ENCODE measurements around the gene ROCK2. TPM values are rescaled to one million over a fixed set of nuclear protein-coding genes. Genes with fewer than 3 reads are reported as not detected.

Gene ROCK2
- total and polyA plus RNA-seq, 9 donors: 13.2 to 71.9 (median 47.7) TPM

DNA sequence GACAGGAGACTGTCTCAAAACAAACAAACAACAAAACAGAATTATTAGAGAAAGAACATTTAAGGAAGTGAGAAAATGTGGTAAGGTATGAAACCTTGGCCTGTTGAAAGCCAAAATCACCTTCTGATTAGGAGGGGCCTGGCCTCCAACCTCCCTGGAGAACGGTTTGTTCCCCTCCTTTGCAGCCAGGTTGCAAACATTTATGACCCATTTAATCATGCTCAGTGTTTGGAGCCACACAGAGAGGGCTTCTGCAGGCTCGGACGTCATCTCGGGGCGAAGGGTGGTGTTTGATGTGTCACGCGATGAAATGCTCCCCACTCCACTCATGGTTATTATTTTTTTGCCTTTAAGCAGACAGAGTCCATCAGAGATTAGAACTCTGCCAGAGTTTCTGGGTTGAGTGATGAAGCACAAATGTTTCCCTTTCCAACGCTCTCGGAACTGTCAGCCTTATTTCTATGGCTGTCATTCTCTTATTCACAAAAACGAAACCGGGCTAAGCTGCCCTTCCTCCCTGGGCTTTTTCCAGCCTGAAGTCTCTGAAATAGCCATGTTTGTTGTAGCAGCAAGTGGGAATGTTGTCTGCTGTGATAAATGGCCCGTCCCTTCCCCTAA lies 33.6 kb upstream of the ROCK2 start:
- no peaks in the 10 kb centered on the region for H3K36me3 ChIP-seq
- no peaks in the 10 kb centered on the region for H3K27me3 ChIP-seq
- WGBS, 3 donors: 53 to 67% (median 61%) methylated on average over 12 of the region's 12 CpGs
- TF ChIP-seq, protein P1, sequence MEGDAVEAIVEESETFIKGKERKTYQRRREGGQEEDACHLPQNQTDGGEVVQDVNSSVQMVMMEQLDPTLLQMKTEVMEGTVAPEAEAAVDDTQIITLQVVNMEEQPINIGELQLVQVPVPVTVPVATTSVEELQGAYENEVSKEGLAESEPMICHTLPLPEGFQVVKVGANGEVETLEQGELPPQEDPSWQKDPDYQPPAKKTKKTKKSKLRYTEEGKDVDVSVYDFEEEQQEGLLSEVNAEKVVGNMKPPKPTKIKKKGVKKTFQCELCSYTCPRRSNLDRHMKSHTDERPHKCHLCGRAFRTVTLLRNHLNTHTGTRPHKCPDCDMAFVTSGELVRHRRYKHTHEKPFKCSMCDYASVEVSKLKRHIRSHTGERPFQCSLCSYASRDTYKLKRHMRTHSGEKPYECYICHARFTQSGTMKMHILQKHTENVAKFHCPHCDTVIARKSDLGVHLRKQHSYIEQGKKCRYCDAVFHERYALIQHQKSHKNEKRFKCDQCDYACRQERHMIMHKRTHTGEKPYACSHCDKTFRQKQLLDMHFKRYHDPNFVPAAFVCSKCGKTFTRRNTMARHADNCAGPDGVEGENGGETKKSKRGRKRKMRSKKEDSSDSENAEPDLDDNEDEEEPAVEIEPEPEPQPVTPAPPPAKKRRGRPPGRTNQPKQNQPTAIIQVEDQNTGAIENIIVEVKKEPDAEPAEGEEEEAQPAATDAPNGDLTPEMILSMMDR (IDR thresholded peaks at IDR 0.05): no peak
- no peak for TF ChIP-seq POLR2A (IDR thresholded peaks at IDR 0.05)
- no peak for TF ChIP-seq EP300 (IDR thresholded peaks at IDR 0.05)
- peaks cover 2% of the 10 kb centered on the region for H3K4me1 ChIP-seq (ENCODE audit: insufficient read depth)
- peak in 2 of 5 donors; percentile 45 to 59 for DNase-seq
- peak overlapping the region; percentile 13 for H3K4me3 ChIP-seq
- H3K27ac ChIP-seq: peak overlapping the region in 1 of 2 donors; percentile 28
- H3K9me3 ChIP-seq: no peaks in the 10 kb centered on the region
- intact Hi-C loops (cut with DNase I): no loop called here

DNA sequence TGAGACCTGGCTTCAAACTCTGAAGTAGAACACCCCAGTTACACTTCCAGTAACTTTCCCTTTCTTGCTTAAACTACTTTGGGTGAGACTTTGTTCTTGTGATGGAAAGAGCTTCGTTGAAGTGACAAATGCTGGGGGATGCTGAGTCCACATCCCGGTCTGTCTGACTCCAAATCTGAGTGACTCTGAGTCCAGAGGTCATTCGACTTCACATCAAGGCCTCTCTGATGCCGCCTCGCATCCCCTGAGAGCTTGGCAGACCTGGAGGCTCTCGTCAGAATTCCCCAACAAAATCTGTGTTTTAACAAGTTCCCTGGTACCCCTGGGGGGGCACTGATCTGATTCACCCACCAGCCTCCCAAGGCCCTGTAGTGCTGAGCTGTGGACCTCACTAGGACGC lies 31.6 kb upstream of the ROCK2 start:
- H3K27me3 ChIP-seq: no peaks in the 10 kb centered on the region
- TF ChIP-seq EP300 (IDR thresholded peaks at IDR 0.05) (no peak), POLR2A (IDR thresholded peaks at IDR 0.05) (no peak)
- TF ChIP-seq, protein P1 (IDR thresholded peaks at IDR 0.05): no peak
- H3K36me3 ChIP-seq: no peaks in the 10 kb centered on the region
- peaks cover 2% of the 10 kb centered on the region for H3K4me1 ChIP-seq (ENCODE audit: insufficient read depth)
- DNase-seq: no peak
- WGBS, 3 donors: 91 to 94% (median 93%) methylated on average over 7 of the region's 7 CpGs
- H3K9me3 ChIP-seq: no peaks in the 10 kb centered on the region
- intact Hi-C loops (cut with DNase I): no loop called here
- H3K4me3 ChIP-seq: no peak overlapping the region
- no peak overlapping the region for H3K27ac ChIP-seq

DNA sequence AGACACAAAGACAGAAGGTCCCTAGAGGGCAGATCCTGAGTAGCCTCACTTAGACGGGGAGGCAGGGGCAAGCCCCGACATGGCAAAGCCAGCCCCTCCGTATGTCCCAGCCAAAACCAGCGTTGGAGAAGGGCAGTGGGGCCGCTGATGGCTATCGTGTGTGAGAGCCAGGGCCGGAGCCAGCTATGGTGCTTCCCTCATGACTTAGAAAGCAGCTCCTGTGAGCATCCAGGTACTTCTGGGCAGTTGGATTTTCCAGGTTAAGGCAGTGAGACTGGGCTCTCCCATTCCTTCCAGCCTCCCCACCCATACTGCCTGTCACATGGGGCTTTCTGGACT lies 31.2 kb upstream of the ROCK2 start:
- no peak for DNase-seq
- no peaks in the 10 kb centered on the region for H3K27me3 ChIP-seq
- H3K4me3 ChIP-seq: no peak overlapping the region
- no peak overlapping the region for H3K27ac ChIP-seq
- no peaks in the 10 kb centered on the region for H3K36me3 ChIP-seq
- 68 to 84% (median 80%) methylated on average over 7 of the region's 7 CpGs for WGBS, 3 donors
- TF ChIP-seq EP300 (IDR thresholded peaks at IDR 0.05) (no peak), POLR2A (IDR thresholded peaks at IDR 0.05) (no peak)
- TF ChIP-seq, protein P1 (IDR thresholded peaks at IDR 0.05): no peak
- intact Hi-C loops (cut with DNase I): no loop called here
- peaks cover 2% of the 10 kb centered on the region for H3K4me1 ChIP-seq (ENCODE audit: insufficient read depth)
- no peaks in the 10 kb centered on the region for H3K9me3 ChIP-seq

DNA sequence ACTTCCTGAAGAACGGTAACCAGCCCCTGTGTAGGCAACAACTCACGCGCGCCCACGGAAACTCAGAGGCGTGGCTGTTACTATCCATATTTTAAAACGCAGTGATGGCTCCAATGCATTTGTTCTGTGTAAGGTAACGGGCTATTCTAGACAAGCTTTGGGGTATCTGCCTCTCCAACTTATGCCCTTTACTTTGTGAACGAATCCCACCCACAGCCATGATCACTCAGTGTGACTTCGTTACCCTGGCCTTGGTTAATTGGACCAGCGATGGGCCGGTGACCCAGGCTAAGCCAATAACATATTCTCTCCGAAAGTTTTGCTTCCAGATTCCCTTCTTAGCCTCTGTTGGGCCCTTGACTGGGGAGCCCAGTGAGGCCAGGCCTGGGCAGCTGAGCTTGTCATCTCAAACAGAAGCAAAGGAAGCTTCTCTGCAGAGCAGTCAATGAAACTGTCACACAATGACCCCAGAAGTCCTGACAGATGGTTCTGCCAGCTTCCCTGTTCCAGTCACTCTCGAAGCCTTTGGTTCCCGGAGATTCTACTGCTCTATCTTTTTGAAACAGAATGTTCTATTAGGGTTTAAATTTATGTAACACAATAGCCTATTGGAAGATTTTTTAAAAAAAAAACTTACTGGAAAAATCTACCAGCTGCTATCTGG lies 30.7 kb upstream of the ROCK2 start:
- Histone ChIP-seq H3K4me3 (no peak overlapping the region), H3K4me1 (ENCODE audit: insufficient read depth) (peaks cover 2% of the 10 kb centered on the region), H3K27me3 (no peaks in the 10 kb centered on the region), H3K9me3 (no peaks in the 10 kb centered on the region), H3K36me3 (no peaks in the 10 kb centered on the region), H3K27ac (peak overlapping the region; percentile 41 to 71)
- DNase-seq: no peak
- intact Hi-C loops (cut with DNase I): no loop called here
- WGBS, 3 donors: 87 to 90% (median 87%) methylated on average over 15 of the region's 15 CpGs
- TF ChIP-seq EP300 (IDR thresholded peaks at IDR 0.05) (no peak), POLR2A (IDR thresholded peaks at IDR 0.05) (no peak)
- TF ChIP-seq, protein P1 (IDR thresholded peaks at IDR 0.05): no peak
